GM12878 (cell line): Measurements from ENCODE around the gene TMC6. TPM values are rescaled to one million over a fixed set of nuclear protein-coding genes. Genes with fewer than 3 reads are reported as not detected.

ENCODE experiments used
- ASH2L ChIP-seq: fragments of 300-600, 200-600 bp; sonication (generic); IDR thresholded peaks from 2 replicates; pipeline ENCODE4 v1.6.1; 2017; ENCODE audit warnings: low read depth, mild to moderate bottlenecking, borderline replicate concordance
- ATF3 ChIP-seq: IDR thresholded peaks from 2 replicates; pipeline ENCODE4 v1.6.1; 2011; ENCODE audit warnings: low read depth, mild to moderate bottlenecking, low read length, moderate library complexity, borderline replicate concordance; ENCODE audit errors: extremely low read depth
- ATF7 ChIP-seq: fragments of 450-650 bp; IDR thresholded peaks from 2 replicates; pipeline ENCODE4 v1.6.1; 2016; ENCODE audit warnings: low read depth, mild to moderate bottlenecking
- BCL11A ChIP-seq: IDR thresholded peaks from 2 replicates; pipeline ENCODE4 v1.6.1; 2011; ENCODE audit warnings: low read depth, low read length
- BHLHE40 ChIP-seq, 2 experiments: fragments of 450-650 bp in 1 of 2; IDR thresholded peaks; 2 replicates each; pipeline ENCODE4 v1.6.1; 2011 to 2017; ENCODE audit warnings: low read depth in 2 of 2, borderline replicate concordance in 1 of 2, improper control_type of control experiment in 1 of 2, low read length in 1 of 2, mild to moderate bottlenecking in 1 of 2
- CHD4 ChIP-seq: fragments of 200-600 bp; sonication (generic); IDR thresholded peaks from 2 replicates; pipeline ENCODE4 v1.6.1; 2016; ENCODE audit warnings: mild to moderate bottlenecking
- DPF2 ChIP-seq: fragments of 450-650 bp; IDR thresholded peaks from 2 replicates; pipeline ENCODE4 v1.6.1; 2017; ENCODE audit warnings: mild to moderate bottlenecking
- ELK1 ChIP-seq: IDR thresholded peaks from 2 replicates; pipeline ENCODE4 v1.6.1; 2012; ENCODE audit warnings: low read depth, low read length, improper control_type of control experiment
- GATAD2B ChIP-seq: fragments of 450-650 bp; conservative IDR thresholded peaks from 2 replicates; pipeline ENCODE4 v1.6.1; 2017; ENCODE audit warnings: low read depth, mild to moderate bottlenecking, moderate library complexity
- KLF5 ChIP-seq: fragments of 450-650 bp; IDR thresholded peaks from 2 replicates; pipeline ENCODE4 v1.6.1; 2014; ENCODE audit warnings: mild to moderate bottlenecking; ENCODE audit not compliant: partially characterized antibody
- MEF2B ChIP-seq: fragments of 450-650 bp; IDR thresholded peaks from 2 replicates; pipeline ENCODE4 v1.6.1; 2018; ENCODE audit warnings: mild to moderate bottlenecking, moderate library complexity; ENCODE audit not compliant: partially characterized antibody, poor library complexity, severe bottlenecking
- MXI1 ChIP-seq: fragments of 150-350 bp; IDR thresholded peaks from 2 replicates; pipeline ENCODE4 v1.6.1; 2011; ENCODE audit warnings: low read depth, mild to moderate bottlenecking, inconsistent platforms, low read length, improper control_type of control experiment
- NFIC ChIP-seq: IDR thresholded peaks from 2 replicates; pipeline ENCODE4 v1.6.1; 2012; ENCODE audit warnings: low read depth, mild to moderate bottlenecking, inconsistent platforms, low read length, moderate library complexity
- PML ChIP-seq: IDR thresholded peaks from 2 replicates; pipeline ENCODE4 v1.6.1; 2012; ENCODE audit warnings: low read length, inconsistent platforms
- RAD21 ChIP-seq: IDR thresholded peaks from 2 replicates; pipeline ENCODE4 v1.6.1; 2011; ENCODE audit warnings: mild to moderate bottlenecking, low read depth, low read length, moderate library complexity; ENCODE audit not compliant: insufficient read depth
- RAD51 ChIP-seq: fragments of 450-650 bp; IDR thresholded peaks from 2 replicates; pipeline ENCODE4 v1.6.1; 2016; ENCODE audit warnings: moderate library complexity, mild to moderate bottlenecking, inconsistent platforms
- RBBP5 ChIP-seq: fragments of 200-600 bp; sonication (generic); conservative IDR thresholded peaks from 2 replicates; pipeline ENCODE4 v1.6.1; 2016
- RUNX3 ChIP-seq: IDR thresholded peaks from 2 replicates; pipeline ENCODE4 v1.6.1; 2012; ENCODE audit warnings: low read length, inconsistent platforms
- SMAD1 ChIP-seq: fragments of 450-650 bp; IDR thresholded peaks from 2 replicates; pipeline ENCODE4 v1.6.1; 2018; ENCODE audit warnings: mild to moderate bottlenecking, low read depth; ENCODE audit not compliant: partially characterized antibody
- SMAD5 ChIP-seq: IDR thresholded peaks from 2 replicates; pipeline ENCODE4 v1.6.1; 2016; ENCODE audit warnings: antibody characterized with exemption, low read depth
- STAT1 ChIP-seq: fragments of 450-650 bp; conservative IDR thresholded peaks from 2 replicates; pipeline ENCODE4 v1.6.1; 2014; ENCODE audit warnings: antibody characterized with exemption, mild to moderate bottlenecking
- TCF12 ChIP-seq: IDR thresholded peaks from 2 replicates; pipeline ENCODE4 v1.6.1; 2011; ENCODE audit warnings: low read depth, mild to moderate bottlenecking, low read length
- TCF7 ChIP-seq: IDR thresholded peaks from 2 replicates; pipeline ENCODE4 v1.6.1; 2014; ENCODE audit warnings: antibody characterized with exemption, borderline replicate concordance
- ZNF217 ChIP-seq: fragments of 450-650 bp; IDR thresholded peaks from 2 replicates; pipeline ENCODE4 v1.6.1; 2017; ENCODE audit warnings: antibody characterized with exemption, mild to moderate bottlenecking
- polyA plus RNA-seq, 11 experiments: library from polyadenylated mRNA; depleted of rRNA in 4 of 11; unstranded in 6 of 11; stranded (reverse) in 5 of 11; fragments of >200 nt; fragmentation: Nextera tagmentation in 4 of 11; fragmentation: Illumina TruSeq in 1 of 11; extraction: Ambion mirVana in 4 of 11; extraction: Trizol in 1 of 11; gene quantifications; 1 replicate in 1 of 11; 2 replicates in 10 of 11; pipeline versions ENCODE4 v1.2.1 to v1.2.3, GENCODE V29; 2011 to 2016; ENCODE audit warnings: inconsistent platforms in 2 of 11, missing spikeins in 2 of 11, low read depth in 1 of 11
- total RNA-seq, 4 experiments: library from RNA; depleted of rRNA in 3 of 4; stranded (reverse); fragments of >200 nt in 3 of 4; fragmentation: Illumina TruSeq in 1 of 4; extraction: Trizol in 1 of 4; gene quantifications; 2 replicates each; pipeline versions ENCODE4 v1.2.1 to v1.2.3, GENCODE V29; 2013 to 2021
- TF ChIP-seq, protein P1 (sequence below): IDR thresholded peaks from 2 replicates; pipeline ENCODE4 v1.6.1; 2012; ENCODE audit warnings: mild to moderate bottlenecking, low read depth, low read length
- TF ChIP-seq, protein P2 (sequence below): fragments of 450-650 bp; IDR thresholded peaks from 2 replicates; pipeline ENCODE4 v1.6.1; 2017; ENCODE audit warnings: low read depth, mild to moderate bottlenecking, moderate library complexity

Gene TMC6
- total and polyA plus RNA-seq, 10 of the 15 experiments (the other 5 are each of a cell fraction or from before 2014, with no cell fraction given) = 1.9 to 232 (median 60.6) TPM

DNA sequence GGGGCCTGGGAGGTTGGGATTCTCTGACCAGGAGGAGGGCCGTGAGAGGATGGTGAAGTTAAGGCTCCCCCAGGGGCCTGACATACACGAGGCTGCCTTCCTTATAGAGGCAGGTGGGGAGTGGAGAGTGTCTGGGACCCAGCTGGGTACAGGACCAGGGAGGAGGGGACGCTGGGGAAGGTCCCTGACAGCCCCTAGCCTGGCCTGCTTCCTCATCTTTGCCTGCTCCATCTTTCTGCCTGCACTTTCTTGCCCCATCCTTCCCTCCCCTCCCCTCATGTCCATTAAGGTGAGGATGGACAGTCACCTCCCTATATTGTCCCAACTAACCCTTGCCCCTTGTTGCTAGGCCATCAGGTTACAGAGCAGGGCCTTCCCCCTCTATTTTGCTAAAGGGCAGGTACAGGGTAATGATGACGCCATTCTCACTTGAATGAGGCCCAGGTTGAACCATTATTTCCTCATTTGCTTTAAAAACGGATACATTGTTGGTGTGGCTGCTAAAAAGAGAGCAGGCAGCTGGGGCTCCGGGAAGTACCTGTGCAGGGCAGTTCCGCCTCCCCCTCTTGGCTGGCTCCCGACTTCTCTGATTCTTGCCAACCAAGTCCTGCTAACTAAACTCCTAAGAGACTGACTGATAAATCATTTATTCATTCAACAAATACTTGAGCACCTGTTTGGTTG is 18.9 kb upstream of the TMC6 start (continued):
- TF ChIP-seq, protein P1, sequence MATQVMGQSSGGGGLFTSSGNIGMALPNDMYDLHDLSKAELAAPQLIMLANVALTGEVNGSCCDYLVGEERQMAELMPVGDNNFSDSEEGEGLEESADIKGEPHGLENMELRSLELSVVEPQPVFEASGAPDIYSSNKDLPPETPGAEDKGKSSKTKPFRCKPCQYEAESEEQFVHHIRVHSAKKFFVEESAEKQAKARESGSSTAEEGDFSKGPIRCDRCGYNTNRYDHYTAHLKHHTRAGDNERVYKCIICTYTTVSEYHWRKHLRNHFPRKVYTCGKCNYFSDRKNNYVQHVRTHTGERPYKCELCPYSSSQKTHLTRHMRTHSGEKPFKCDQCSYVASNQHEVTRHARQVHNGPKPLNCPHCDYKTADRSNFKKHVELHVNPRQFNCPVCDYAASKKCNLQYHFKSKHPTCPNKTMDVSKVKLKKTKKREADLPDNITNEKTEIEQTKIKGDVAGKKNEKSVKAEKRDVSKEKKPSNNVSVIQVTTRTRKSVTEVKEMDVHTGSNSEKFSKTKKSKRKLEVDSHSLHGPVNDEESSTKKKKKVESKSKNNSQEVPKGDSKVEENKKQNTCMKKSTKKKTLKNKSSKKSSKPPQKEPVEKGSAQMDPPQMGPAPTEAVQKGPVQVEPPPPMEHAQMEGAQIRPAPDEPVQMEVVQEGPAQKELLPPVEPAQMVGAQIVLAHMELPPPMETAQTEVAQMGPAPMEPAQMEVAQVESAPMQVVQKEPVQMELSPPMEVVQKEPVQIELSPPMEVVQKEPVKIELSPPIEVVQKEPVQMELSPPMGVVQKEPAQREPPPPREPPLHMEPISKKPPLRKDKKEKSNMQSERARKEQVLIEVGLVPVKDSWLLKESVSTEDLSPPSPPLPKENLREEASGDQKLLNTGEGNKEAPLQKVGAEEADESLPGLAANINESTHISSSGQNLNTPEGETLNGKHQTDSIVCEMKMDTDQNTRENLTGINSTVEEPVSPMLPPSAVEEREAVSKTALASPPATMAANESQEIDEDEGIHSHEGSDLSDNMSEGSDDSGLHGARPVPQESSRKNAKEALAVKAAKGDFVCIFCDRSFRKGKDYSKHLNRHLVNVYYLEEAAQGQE = no peak
- TF ChIP-seq PML = peak; percentile 56; the same call in 1 of the 2 replicates
- peak; percentile 75 for TF ChIP-seq SMAD1
- no peak for TF ChIP-seq KLF5
- 0 out of 2 replicates have a peak, but pooled peaks have one; percentile 4 for TF ChIP-seq RAD21
- no peak for TF ChIP-seq RAD51
- peak; percentile 90 for TF ChIP-seq DPF2
- TF ChIP-seq ASH2L = no peak
- no peak for TF ChIP-seq ATF3
- no peak for TF ChIP-seq CHD4
- peak; percentile 67; the same call in 1 of the 2 replicates for TF ChIP-seq BCL11A
- TF ChIP-seq ELK1 = no peak
- no peak for TF ChIP-seq SMAD5
- peak; percentile 55 for TF ChIP-seq RUNX3
- TF ChIP-seq STAT1 = no peak
- TF ChIP-seq ATF7 = peak; percentile 98
- TF ChIP-seq TCF7 = no peak
- TF ChIP-seq ZNF217 = peak; percentile 15; the same call in 1 of the 2 replicates
- TF ChIP-seq MXI1 = peak; percentile 54; the same call in 1 of the 2 replicates
- TF ChIP-seq, protein P2, sequence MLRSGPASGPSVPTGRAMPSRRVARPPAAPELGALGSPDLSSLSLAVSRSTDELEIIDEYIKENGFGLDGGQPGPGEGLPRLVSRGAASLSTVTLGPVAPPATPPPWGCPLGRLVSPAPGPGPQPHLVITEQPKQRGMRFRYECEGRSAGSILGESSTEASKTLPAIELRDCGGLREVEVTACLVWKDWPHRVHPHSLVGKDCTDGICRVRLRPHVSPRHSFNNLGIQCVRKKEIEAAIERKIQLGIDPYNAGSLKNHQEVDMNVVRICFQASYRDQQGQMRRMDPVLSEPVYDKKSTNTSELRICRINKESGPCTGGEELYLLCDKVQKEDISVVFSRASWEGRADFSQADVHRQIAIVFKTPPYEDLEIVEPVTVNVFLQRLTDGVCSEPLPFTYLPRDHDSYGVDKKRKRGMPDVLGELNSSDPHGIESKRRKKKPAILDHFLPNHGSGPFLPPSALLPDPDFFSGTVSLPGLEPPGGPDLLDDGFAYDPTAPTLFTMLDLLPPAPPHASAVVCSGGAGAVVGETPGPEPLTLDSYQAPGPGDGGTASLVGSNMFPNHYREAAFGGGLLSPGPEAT = peak; percentile 96
- TF ChIP-seq BHLHE40 (IDR thresholded peaks at IDR 0.05; ENCODE audit: borderline replicate concordance in 1 of 2, low read depth in 2 of 2, low read length in 1 of 2) = peak; percentile 64 to 66
- TF ChIP-seq NFIC = peak; percentile 76; the same call in 1 of the 2 replicates
- peak; percentile 56; the same call in 1 of the 2 replicates for TF ChIP-seq GATAD2B
- peak; percentile 92 for TF ChIP-seq TCF12
- TF ChIP-seq RBBP5 = no peak
- peak; percentile 91 for TF ChIP-seq MEF2B
